ENCODE measurements around the gene SNX6.
"Not testable (repeated sequence)": the region's sequence is repeated elsewhere in the genome, so short reads cannot be mapped to it uniquely, and the experiment has no call there.

Gene SNX6

GRCh38 chr14:34662561-34663088 is 32.7 kb upstream of the SNX6 start:
- Histone ChIP-seq H3K4me1 (ENCODE audit: control insufficient read depth, low read length) (peaks cover 10% of the 10 kb centered on the region), H3K27me3 (ENCODE audit: control insufficient read depth, low read length) (no peaks in the 10 kb centered on the region), H3F3A (ENCODE audit: control insufficient read depth, insufficient read depth) (0 out of 2 replicates have a peak, but pooled peaks cover 5% of the 10 kb centered on the region), H4K20me1 (ENCODE audit: control insufficient read depth, insufficient read depth, low read depth, low read length) (no peaks in the 10 kb centered on the region), H3K4me2 (ENCODE audit: low read length) (no peak overlapping the region), H3K79me2 (ENCODE audit: control insufficient read depth, low read length) (no peaks in the 10 kb centered on the region), H3K9me2 (replicated peaks; ENCODE audit: control insufficient read depth, low read length) (no peaks in the 10 kb centered on the region), H3K36me3 (ENCODE audit: control insufficient read depth, low read length) (no peaks in the 10 kb centered on the region), H3K27ac (ENCODE audit: low read depth, low read length) (no peak overlapping the region), H3K4me3 (ENCODE audit: low read length) (no peak overlapping the region), H3K9me3 (ENCODE audit: control insufficient read depth, insufficient read depth, low read length) (0 out of 2 replicates have a peak, but pooled peaks cover 6% of the 10 kb centered on the region)
- TF ChIP-seq EZH2phosphoT487 (IDR thresholded peaks at IDR 0.05; ENCODE audit: borderline replicate concordance, low read length) (no peak), CTCF (IDR thresholded peaks at IDR 0.05; ENCODE audit: low read depth, low read length, poor library complexity, severe bottlenecking) (no peak)

GRCh38 chr14:34660796-34661195 is 30.8 kb upstream of the SNX6 start:
- peaks cover 2% of the 10 kb centered on the region for H3K4me1 ChIP-seq (ENCODE audit: control insufficient read depth, low read length)
- no peak overlapping the region for H3K4me3 ChIP-seq (ENCODE audit: low read length)
- H3K79me2 ChIP-seq (ENCODE audit: control insufficient read depth, low read length) = no peaks in the 10 kb centered on the region
- H3K9me3 ChIP-seq (ENCODE audit: control insufficient read depth, insufficient read depth, low read length) = 0 out of 2 replicates have a peak, but pooled peaks cover 6% of the 10 kb centered on the region
- no peaks in the 10 kb centered on the region for H3K27me3 ChIP-seq (ENCODE audit: control insufficient read depth, low read length)
- H3K9me2 ChIP-seq (replicated peaks; ENCODE audit: control insufficient read depth, low read length) = no peaks in the 10 kb centered on the region
- H3K4me2 ChIP-seq (ENCODE audit: low read length) = no peak overlapping the region
- no peak overlapping the region for H3K27ac ChIP-seq (ENCODE audit: low read depth, low read length)
- no peaks in the 10 kb centered on the region for H4K20me1 ChIP-seq (ENCODE audit: control insufficient read depth, insufficient read depth, low read depth, low read length)
- no peaks in the 10 kb centered on the region for H3K36me3 ChIP-seq (ENCODE audit: control insufficient read depth, low read length)
- no peaks in the 10 kb centered on the region for H3F3A ChIP-seq (ENCODE audit: control insufficient read depth, insufficient read depth)
- TF ChIP-seq CTCF (IDR thresholded peaks at IDR 0.05; ENCODE audit: low read depth, low read length, poor library complexity, severe bottlenecking) (no peak), EZH2phosphoT487 (IDR thresholded peaks at IDR 0.05; ENCODE audit: borderline replicate concordance, low read length) (no peak)

GRCh38 chr14:34655959-34656358 is 26.0 kb upstream of the SNX6 start:
- 0 out of 2 replicates have a peak, but pooled peaks cover 6% of the 10 kb centered on the region for H3K9me3 ChIP-seq (ENCODE audit: control insufficient read depth, insufficient read depth, low read length)
- H3K9me2 ChIP-seq (replicated peaks; ENCODE audit: control insufficient read depth, low read length) = no peaks in the 10 kb centered on the region
- no peak overlapping the region for H3K27ac ChIP-seq (ENCODE audit: low read depth, low read length)
- H3F3A ChIP-seq (ENCODE audit: control insufficient read depth, insufficient read depth) = no peaks in the 10 kb centered on the region
- no peaks in the 10 kb centered on the region for H3K27me3 ChIP-seq (ENCODE audit: control insufficient read depth, low read length)
- TF ChIP-seq CTCF (IDR thresholded peaks at IDR 0.05; ENCODE audit: low read depth, low read length, poor library complexity, severe bottlenecking) = no peak
- TF ChIP-seq EZH2phosphoT487 (IDR thresholded peaks at IDR 0.05; ENCODE audit: borderline replicate concordance, low read length) = no peak
- H3K4me2 ChIP-seq (ENCODE audit: low read length) = no peak overlapping the region
- H3K4me3 ChIP-seq (ENCODE audit: low read length) = no peak overlapping the region
- no peaks in the 10 kb centered on the region for H4K20me1 ChIP-seq (ENCODE audit: control insufficient read depth, insufficient read depth, low read depth, low read length)
- no peaks in the 10 kb centered on the region for H3K79me2 ChIP-seq (ENCODE audit: control insufficient read depth, low read length)
- no peaks in the 10 kb centered on the region for H3K4me1 ChIP-seq (ENCODE audit: control insufficient read depth, low read length)
- no peaks in the 10 kb centered on the region for H3K36me3 ChIP-seq (ENCODE audit: control insufficient read depth, low read length)

GRCh38 chr14:34653073-34653472 is 23.1 kb upstream of the SNX6 start:
- not testable (repeated sequence) for H3K79me2 ChIP-seq (ENCODE audit: control insufficient read depth, low read length); H3K9me2 ChIP-seq (replicated peaks; ENCODE audit: control insufficient read depth, low read length); H3F3A ChIP-seq (ENCODE audit: control insufficient read depth, insufficient read depth); H3K4me1 ChIP-seq (ENCODE audit: control insufficient read depth, low read length); H3K9me3 ChIP-seq (ENCODE audit: control insufficient read depth, insufficient read depth, low read length); H3K4me3 ChIP-seq (ENCODE audit: low read length); H3K27me3 ChIP-seq (ENCODE audit: control insufficient read depth, low read length); H3K36me3 ChIP-seq (ENCODE audit: control insufficient read depth, low read length); H4K20me1 ChIP-seq (ENCODE audit: control insufficient read depth, insufficient read depth, low read depth, low read length); H3K27ac ChIP-seq (ENCODE audit: low read depth, low read length); H3K4me2 ChIP-seq (ENCODE audit: low read length)

- not testable (repeated sequence) for H3K9me2 ChIP-seq (replicated peaks; ENCODE audit: control insufficient read depth, low read length); H3F3A ChIP-seq (ENCODE audit: control insufficient read depth, insufficient read depth); H3K4me2 ChIP-seq (ENCODE audit: low read length); H4K20me1 ChIP-seq (ENCODE audit: control insufficient read depth, insufficient read depth, low read depth, low read length); H3K9me3 ChIP-seq (ENCODE audit: control insufficient read depth, insufficient read depth, low read length); H3K4me3 ChIP-seq (ENCODE audit: low read length); H3K27ac ChIP-seq (ENCODE audit: low read depth, low read length); H3K4me1 ChIP-seq (ENCODE audit: control insufficient read depth, low read length); H3K36me3 ChIP-seq (ENCODE audit: control insufficient read depth, low read length); H3K27me3 ChIP-seq (ENCODE audit: control insufficient read depth, low read length); H3K79me2 ChIP-seq (ENCODE audit: control insufficient read depth, low read length)
Measured at GRCh38 chr14:34652348-34652747, 22.4 kb upstream of the SNX6 start.

All from DOHH2 (cell line).